Fibroblast of lung (primary cell): ENCODE measurements around the gene GGT6.

Experiments used
- EZH2 ChIP-seq: IDR thresholded peaks from 2 replicates; pipeline ENCODE4 v1.5.1; 2012; ENCODE audit warnings: low read length, control low read depth, mild to moderate bottlenecking; ENCODE audit errors: missing control alignments
- TF ChIP-seq, protein P1 (sequence below), 2 donors: IDR thresholded peaks in 1 of 2; conservative IDR thresholded peaks in 1 of 2; 1 replicate in 1 of 2; 2 replicates in 1 of 2; pipeline ENCODE4 v1.5.1; 2011 to 2012; ENCODE audit warnings: low read length in 2 of 2, control low read depth in 1 of 2, inconsistent platforms in 1 of 2, low read depth in 1 of 2, mild to moderate bottlenecking in 1 of 2

- TF ChIP-seq, protein P1, sequence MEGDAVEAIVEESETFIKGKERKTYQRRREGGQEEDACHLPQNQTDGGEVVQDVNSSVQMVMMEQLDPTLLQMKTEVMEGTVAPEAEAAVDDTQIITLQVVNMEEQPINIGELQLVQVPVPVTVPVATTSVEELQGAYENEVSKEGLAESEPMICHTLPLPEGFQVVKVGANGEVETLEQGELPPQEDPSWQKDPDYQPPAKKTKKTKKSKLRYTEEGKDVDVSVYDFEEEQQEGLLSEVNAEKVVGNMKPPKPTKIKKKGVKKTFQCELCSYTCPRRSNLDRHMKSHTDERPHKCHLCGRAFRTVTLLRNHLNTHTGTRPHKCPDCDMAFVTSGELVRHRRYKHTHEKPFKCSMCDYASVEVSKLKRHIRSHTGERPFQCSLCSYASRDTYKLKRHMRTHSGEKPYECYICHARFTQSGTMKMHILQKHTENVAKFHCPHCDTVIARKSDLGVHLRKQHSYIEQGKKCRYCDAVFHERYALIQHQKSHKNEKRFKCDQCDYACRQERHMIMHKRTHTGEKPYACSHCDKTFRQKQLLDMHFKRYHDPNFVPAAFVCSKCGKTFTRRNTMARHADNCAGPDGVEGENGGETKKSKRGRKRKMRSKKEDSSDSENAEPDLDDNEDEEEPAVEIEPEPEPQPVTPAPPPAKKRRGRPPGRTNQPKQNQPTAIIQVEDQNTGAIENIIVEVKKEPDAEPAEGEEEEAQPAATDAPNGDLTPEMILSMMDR (conservative IDR thresholded peaks at IDR 0.05 in 1 of 2, IDR thresholded peaks at IDR 0.05 in 1 of 2; ENCODE audit: low read depth in 1 of 2, low read length in 2 of 2) = no peak
- TF ChIP-seq EZH2 = no peak
These were observed 27.4 kb downstream of the GGT6 start for GRCh38 chr17:4532860-4533522.
